Cardiac ventricle fibroblast (primary cell): ENCODE results near the gene NEUROD2. TPM values are rescaled to one million over a fixed set of nuclear protein-coding genes. Genes with fewer than 3 reads are reported as not detected.

ENCODE experiments used
- total RNA-seq: library from RNA; depleted of rRNA; stranded (reverse); fragments of >200 nt; gene quantifications from 2 replicates; pipeline ENCODE4 v1.2.3, GENCODE V29; 2015

The NEUROD2 gene
- total RNA-seq = not detected in 2 replicates

GRCh38 chr17:39607851-39608130 is at the start of gene NEUROD2:
NEUROD2 (minus strand) TSS chr17:39607920; CDS start chr17:39606599, 1,321 bp downstream.

DNA sequence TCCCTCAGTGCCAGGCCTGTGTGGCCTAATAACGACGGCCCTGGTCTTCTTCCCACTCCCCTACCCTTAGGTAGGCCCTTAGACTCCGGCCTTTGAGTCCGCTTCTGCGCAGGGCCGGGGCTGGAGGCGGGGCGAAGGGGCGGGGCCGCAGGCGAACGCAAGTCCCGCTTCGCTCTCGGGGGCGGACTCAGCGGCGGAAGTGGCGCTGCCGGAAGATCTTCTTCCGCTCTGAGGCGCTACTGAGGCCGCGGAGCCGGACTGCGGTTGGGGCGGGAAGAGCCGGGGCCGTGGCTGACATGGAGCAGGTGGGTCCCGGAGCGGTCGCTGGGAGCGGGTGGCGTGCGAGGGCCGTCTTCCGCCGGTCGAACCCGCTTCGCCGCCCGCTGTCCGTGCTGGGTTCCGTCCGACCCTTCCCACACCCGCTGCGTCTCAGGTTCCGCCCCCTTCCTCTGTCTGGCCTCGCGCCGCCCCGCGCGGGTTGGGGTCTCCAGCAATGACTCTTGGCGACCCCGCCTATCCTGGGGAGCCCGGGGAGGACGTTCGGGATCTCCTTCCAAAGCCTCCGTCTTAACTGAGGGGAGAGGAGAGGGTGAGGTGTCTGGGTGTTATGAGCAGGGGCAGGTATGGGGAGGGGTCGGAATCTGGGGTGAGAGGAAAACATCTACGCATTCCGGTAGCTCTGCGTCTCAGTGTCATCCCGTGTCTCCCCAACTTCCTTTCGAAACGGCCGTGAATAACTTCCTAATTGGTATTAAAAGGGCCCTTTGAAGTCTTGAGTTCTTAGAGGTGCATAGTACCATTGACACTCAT is 29.4 kb upstream of the NEUROD2 start, which contains the start of gene STARD3:
TSS of gene STARD3 (plus strand) at position 218 of the 810 bp plus-strand sequence. CDS start 16,388 bp downstream, outside the sequence.

DNA sequence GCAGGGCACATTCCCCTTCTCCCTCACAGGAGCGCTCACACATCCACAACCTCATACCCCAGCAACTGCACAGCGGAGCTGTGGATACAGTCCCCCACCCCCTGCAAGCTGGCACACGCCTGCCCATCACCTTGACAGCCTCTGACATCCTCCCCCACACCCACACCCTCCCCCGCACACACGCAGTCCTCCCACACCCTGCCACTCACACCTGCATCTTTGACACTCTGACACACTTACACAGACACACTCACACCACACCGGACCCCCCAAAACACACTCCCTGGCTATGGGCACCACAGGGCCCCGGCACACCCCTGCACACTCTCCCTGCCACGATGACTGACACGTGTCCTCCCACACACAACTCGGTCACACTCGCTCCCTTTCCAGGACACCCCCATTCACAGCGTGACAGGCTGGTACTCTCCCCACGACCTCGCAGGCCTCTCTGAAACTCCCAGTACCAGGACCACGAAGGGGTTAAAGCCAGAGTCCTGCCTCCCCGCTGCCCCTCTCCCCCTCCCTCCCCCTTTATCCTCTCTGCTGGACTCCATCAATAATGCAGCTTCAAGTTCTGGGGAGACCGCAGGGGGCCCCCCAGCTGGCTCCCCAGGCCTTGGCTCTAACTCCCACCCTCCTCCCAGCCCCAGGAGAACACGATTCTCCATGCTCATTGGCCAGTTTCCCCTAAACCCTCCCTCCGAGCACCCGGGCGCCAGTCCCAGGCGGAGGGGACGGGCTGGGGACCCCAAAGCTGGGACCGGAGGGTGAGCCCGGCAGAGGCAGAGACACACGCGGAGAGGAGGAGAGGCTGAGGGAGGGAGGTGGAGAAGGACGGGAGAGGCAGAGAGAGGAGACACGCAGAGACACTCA is 18.7 kb upstream of the NEUROD2 start, which contains the start of gene PPP1R1B:
TSS of gene PPP1R1B (plus strand) at position 782 of the 876 bp plus-strand sequence. CDS start 441 bp downstream, outside the sequence.

Other genes with a start within 250 kb of the NEUROD2 start
- gene FBXL20, start 206.3 kb downstream of the NEUROD2 start, total RNA-seq = 11.5 and 13.3 TPM in 2 replicates
- gene MED1, start 156.7 kb downstream of the NEUROD2 start, total RNA-seq = 18.4 and 20.7 TPM in 2 replicates
- gene CDK12, start 146.4 kb downstream of the NEUROD2 start, total RNA-seq = 27.7 and 27.8 TPM in 2 replicates
- 89.5 and 113 TPM in 2 replicates for gene PPP1R1B, start 19.0 kb upstream of the NEUROD2 start, total RNA-seq
- gene STARD3, start 29.2 kb upstream of the NEUROD2 start, total RNA-seq = 23.1 and 31.5 TPM in 2 replicates
- gene TCAP, start 57.4 kb upstream of the NEUROD2 start, total RNA-seq = 0.25 TPM in 1 of 2 replicates, not detected in the other
- gene PNMT, start 60.5 kb upstream of the NEUROD2 start, total RNA-seq = not detected in 2 replicates
- gene PGAP3, start 80.1 kb upstream of the NEUROD2 start, total RNA-seq = 10.5 and 16.8 TPM in 2 replicates
- gene ERBB2, start 92.1 kb upstream of the NEUROD2 start, total RNA-seq = 29.9 and 35.7 TPM in 2 replicates
- 38.7 and 50.6 TPM in 2 replicates for gene MIEN1, start 122.6 kb upstream of the NEUROD2 start, total RNA-seq
- 0.29 and 0.44 TPM in 2 replicates for gene GRB7, start 130.0 kb upstream of the NEUROD2 start, total RNA-seq